Left ventricle myocardium superior (tissue), 1 donor: Measurements from ENCODE around the gene GEN1. TPM values are rescaled to one million over a fixed set of nuclear protein-coding genes. Genes with fewer than 3 reads are reported as not detected.

ENCODE experiments used
- ATAC-seq: fragments of 200-7000 bp; cut with Tn5 transposase; one replicate; pipeline ENCODE4 v1.9.1; 2020; ENCODE audit warnings: mild to moderate bottlenecking, moderate library complexity
- DNase-seq: peaks from one replicate; pipeline ENCODE4 v3.0.0-alpha.2; 2020
- intact Hi-C: fragments of 100-400 bp; cut with micrococcal nuclease; formaldehyde crosslinking; loops from one replicate; pipeline ENCODE4 v1.11.0; 2022
- total RNA-seq: library from RNA; stranded (reverse); fragmentation: NEBNext Ultra II Directional; extraction: Animal tissue kit (Norgen Biotek cat#: 25700); gene quantifications from one replicate; pipeline ENCODE4 v1.2.1, GENCODE V29; 2021
- donor health status: DM: no; HTN: yes; CAD: no; lungs with severe emphysema.

GEN1 gene
- total RNA-seq, 1 donor from 2014 or later, result 4.2 TPM

DNA sequence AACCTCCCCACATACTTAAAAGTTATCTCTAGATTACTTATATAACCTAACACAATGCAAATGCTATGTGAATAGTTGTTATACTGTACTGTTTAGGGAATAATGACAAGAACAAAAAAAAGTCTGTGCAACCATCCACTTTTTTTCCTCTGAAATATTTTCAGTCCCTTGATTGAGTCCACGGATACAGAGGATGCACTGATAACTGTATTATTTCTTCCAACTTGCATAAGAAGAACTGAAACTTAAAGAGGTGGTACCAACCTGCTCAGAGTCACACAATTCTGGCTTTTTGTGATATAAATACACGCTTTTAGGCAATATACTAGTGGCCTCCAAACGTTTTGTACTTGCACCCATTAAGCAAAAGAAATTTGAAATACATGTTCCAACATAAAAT, 1.7 kb upstream of the GEN1 start:
- intact Hi-C loops, result no loop called here
- no peak for DNase-seq
- ATAC-seq, result no peak

DNA sequence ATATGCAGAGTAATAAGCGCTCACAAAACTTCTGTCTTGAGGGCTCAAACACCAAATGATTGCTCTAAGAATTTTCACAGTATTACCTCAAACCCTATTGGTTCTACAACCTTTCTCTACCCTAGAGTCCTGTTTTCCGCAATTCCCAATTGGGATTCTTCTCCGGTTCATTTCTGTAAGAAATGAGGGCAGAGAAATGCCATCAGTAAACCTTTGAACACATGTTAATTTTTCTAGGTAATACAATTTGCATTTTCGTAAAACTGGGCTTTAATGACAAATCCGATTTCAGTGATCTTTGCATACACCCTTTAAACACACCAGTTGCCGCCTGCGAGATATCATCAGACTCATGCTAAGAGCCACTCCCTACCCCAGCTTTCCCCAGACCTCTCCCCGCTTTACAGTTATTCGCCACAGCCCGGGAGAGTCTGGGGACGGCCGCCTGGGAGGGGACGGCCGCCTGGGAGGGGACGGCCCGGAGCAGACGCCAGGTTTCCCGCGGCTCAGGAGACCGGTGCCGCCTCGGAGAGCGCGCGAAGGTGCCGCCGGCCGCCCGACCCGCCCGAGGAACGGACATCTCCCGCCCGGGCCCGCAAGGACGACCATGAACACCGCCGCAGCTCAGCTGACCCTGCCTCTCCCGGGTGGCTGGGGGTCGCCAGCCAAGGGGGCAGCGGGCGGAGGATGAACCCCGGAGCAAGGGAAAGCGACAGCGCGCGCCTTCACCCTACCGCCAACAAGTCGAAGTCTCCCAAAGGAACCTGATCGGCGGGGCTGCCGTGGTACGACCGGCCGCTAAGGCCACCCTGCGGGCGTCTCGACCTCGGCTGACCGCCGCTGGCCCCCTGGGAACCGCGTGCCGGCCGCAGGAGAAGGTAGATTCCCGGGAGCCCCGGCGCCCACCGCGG, 791 bp upstream of the GEN1 start:
- ATAC-seq (peak; percentile 85), DNase-seq (peak; percentile 66)
- intact Hi-C loops, result no loop called here

DNA sequence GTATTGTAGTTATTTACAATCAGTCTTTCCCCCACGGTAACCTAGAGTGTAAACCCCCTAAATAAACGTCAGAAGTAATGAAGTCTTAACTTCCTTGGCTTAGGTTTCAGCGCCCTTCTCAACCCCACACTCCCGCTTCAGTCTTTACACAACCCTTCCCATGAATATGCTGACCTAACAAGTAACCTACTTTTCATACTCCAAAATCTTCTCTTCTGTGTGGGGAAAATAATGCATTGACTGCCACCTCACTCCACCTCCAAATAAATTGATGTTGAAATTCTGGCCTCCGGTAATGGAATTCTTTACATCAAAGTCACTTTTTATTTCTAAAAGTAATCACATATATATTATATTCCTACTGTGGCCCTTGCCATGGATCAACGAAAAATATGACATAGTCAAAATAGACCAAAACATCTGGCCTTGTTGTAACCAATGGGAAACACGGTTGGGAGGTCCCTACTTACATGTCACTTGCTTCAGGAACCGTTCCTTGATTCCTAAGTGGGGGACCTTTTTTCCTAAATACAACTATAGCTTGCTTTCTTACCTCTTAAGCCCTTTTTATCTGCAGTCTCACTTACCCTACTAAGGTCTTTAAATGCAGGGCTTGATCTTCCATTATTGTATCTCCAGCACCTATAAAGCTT, 961 bp downstream of the GEN1 start:
- DNase-seq, result no peak
- intact Hi-C loops, result no loop called here
- no peak for ATAC-seq

DNA sequence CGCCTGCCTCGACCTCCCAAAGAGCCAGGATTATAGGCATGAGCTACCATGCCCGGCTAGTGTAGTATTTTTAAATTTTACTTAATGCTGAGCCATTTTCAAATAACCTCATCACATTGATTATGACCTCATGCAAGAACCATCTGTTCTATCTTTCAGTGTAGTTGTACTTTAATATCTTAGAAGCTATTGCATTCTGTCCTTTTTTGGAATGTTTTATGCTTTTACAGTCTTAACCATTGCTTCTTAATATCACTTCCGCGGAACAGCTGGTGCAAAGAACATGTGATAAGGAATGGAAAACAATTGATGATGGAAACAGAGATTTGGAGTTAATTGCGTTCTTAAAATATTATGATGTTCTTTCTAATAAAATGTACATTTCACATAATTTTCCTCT, 2.7 kb downstream of the GEN1 start:
- no peak for ATAC-seq
- intact Hi-C loops, result no loop called here
- no peak for DNase-seq

DNA sequence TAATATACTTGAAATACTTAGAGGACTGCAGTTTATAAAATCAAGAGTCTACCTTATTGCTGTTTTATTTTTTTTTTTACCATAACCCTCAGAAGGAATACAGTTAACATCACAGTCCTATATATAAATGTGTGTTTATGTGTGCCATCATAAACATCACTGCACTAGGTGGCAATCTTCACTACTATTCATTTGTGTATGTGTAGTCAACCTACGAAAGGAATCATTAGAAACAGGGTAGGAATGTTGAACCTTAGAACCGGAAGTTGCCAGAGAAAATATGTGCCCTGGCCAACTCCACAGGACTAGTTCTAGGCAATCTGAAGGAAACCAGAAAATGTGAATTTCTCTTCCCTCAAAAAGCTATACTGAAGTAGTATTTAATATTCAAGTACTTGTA, 3.4 kb downstream of the GEN1 start:
- ATAC-seq (no peak), DNase-seq (no peak)
- intact Hi-C loops, result no loop called here

DNA sequence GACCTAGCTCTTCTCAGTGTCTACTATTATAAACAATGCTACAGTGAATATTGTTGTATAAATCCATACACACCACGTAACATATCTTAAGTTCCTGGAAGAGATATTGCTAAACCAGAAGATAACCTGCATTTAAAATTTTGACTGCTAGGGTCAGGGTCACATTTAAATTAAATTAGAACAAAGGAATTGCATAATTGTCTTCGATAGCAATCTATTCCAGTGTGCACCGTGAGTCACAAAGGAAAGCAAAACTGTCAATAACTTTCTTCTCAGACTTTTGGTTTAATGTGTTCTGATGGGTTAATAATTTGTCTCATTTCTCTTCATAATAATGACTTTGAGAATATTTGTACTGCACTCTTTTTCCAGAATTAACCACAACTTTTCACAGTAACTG, 4.2 kb downstream of the GEN1 start:
- DNase-seq, result no peak
- intact Hi-C loops, result no loop called here
- no peak for ATAC-seq

DNA sequence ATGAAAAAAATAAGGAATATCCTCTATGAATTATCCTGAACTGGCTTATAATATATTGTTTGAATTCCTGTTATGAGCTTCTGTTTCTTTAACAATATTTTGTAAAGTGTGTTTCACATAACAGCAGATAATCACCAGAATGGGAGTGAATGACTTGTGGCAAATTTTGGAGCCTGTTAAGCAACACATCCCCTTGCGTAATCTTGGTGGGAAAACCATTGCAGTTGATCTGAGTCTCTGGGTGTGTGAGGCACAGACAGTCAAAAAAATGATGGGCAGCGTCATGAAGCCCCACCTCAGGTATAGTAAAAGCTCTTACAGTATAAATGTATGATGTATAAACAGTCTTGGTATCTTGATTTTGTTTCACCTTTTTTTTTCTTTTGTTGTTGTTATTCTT, 5.9 kb downstream of the GEN1 start:
- intact Hi-C loops, result loop anchor here (10.0 kb wide), 1 partner anchor 65 kb away; no protein-coding TSS in a partner anchor
- ATAC-seq (no peak), DNase-seq (no peak)

DNA sequence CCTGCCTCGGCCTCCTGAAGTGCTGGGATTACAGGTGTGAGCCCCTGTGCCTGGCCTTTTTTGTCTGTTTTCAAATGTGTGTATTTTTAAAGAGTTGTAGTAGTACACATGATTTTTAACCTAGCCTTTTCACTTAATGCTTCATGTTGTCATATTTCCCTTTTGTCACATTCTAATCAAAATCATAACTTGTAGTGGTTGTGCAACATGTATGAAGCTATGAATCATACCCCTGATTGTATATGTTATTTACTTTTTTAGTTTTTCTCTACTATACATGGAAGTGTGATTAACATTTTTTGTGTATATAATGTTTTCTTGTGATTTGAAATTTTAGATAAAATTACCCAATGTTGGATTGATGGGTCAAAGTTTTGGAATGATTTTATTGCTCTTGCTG, 8.5 kb downstream of the GEN1 start:
- intact Hi-C loops, result loop anchor here (10.0 kb wide), 1 partner anchor 62 kb away; no protein-coding TSS in a partner anchor
- DNase-seq (no peak), ATAC-seq (no peak)

DNA sequence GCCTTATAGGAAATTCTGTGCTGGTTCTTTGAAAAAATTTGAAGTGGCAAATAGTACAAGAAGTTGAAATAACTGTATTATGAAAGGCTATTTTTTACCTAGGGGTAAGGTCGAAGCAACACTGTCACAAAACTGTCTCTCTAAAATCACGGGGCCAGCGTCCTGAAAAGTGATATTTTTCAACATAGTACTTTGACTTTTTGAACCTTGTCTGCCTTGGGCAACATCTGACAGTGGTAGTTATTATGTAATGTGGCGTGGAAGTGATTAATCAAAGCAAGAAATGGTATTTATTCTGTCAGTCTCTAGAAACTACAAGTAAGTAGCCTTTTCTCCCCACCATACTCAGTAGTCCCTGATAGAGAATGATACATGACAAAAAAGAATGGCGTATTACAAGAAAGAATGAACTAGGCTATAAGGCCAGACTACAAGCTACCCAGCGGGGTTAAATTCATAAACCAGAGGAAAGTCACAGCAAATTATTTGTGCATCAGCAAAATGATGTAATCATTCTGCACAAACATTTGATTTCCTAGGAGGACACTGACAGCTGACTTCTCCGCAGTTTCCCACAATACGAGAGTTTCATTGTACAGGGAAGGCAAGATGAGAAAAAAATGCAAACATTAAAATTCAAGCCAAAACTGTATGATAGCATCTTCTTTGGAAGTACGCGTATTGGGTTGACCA, 9.8 kb downstream of the GEN1 start:
- no peak for ATAC-seq

DNA sequence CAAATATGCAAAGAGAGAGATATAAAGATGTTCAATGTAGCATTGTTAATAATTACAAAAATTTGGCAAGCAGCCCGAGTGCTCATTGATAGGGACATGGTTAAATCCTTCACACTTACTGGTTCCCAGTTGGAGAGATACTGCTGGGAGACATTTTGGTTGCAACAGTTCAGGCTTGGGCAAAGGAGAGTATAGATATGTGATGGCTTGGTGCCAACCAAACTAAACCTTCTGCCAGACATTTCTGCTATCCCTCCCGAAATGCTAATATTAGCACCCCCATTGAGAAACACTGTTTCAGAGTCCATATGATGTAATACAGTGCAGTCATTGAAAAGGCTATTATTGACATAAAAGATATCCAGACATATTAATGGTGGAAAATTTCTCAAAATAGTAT, 11.5 kb downstream of the GEN1 start:
- ATAC-seq, result peak; percentile 77
- intact Hi-C loops, result loop anchor here (10.0 kb wide), 1 partner anchor 59 kb away; no protein-coding TSS in a partner anchor
- DNase-seq, result no peak

More for the DNA sequence above, 9.8 kb downstream of the GEN1 start:
- no peak for DNase-seq
- intact Hi-C loops, result loop anchor here (10.0 kb wide), 1 partner anchor 61 kb away; no protein-coding TSS in a partner anchor

DNA sequence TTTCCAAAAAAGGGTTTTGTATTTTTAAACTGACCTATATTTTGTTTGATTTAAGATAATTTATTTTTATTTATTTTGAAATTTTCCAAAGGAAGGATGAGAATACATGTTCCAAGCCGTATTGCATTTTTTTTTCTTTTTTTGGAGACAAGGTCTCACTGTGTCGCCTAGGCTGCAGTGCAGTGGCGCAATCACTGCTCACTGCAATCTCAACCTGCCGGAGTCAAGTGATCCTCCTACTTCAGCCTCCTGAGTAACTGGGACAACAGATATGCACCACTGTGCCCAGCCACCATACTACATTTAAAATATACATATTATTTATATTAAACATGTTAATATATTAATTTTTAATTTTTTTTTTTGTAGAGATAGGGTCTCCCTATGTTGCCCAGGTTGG, 15.0 kb downstream of the GEN1 start:
- intact Hi-C loops, result loop anchor here (10.0 kb wide), 1 partner anchor 56 kb away; no protein-coding TSS in a partner anchor
- DNase-seq, result no peak
- ATAC-seq, result no peak

DNA sequence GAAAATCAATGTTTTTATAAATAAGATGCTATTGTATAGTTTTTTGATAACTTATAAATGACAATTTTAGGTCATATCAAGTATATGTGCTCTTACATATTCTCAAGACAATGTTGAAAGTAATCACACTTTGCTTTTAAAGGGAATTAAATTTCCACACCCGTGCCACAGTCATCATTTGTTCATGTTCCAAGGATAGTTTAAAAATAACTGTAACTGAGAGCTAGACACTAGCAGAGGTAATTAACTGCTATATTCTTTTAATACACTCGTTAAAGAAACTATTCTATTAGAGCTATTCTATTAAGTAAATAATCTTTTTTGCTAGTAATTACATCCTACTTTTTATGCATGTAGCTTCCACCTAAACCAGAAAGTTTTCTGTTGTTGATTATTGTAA, 18.0 kb downstream of the GEN1 start:
- ATAC-seq (peak; percentile 58), DNase-seq (no peak)
- intact Hi-C loops, result no loop called here

DNA sequence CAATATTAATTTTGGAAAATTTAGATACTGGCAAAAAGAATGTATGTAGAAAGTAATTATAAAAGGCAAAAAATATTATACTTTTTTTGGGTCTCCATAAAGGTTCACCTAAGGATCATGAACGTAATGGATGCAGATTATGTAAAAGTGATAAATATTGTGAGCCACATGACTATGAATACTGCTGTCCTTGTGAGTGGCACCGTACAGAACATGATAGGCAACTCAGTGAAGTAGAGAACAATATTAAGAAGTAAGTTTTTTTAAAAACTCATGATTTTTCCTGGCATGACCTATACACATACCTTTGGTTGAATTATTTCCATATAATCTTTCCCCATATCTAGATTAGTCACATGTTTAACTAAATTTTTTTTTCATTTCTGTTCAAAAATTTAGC, 18.6 kb downstream of the GEN1 start:
- intact Hi-C loops, result no loop called here
- DNase-seq, result no peak
- peak; percentile 50 for ATAC-seq

DNA sequence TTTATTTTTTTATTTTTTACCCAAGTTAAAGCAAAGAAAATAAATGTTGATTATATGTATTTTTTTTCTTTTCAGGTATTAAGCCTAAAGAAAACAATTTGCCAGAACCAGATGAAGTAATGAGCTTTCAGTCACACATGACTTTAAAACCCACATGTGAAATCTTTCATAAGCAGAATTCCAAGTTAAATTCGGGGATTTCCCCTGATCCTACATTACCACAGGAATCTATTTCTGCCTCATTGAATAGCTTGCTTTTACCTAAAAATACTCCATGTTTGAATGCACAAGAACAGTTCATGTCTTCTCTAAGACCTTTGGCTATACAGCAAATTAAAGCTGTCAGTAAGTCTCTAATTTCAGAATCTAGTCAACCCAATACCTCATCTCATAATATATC, 26.6 kb downstream of the GEN1 start:
- intact Hi-C loops, result no loop called here
- DNase-seq, result no peak
- ATAC-seq, result no peak

DNA sequence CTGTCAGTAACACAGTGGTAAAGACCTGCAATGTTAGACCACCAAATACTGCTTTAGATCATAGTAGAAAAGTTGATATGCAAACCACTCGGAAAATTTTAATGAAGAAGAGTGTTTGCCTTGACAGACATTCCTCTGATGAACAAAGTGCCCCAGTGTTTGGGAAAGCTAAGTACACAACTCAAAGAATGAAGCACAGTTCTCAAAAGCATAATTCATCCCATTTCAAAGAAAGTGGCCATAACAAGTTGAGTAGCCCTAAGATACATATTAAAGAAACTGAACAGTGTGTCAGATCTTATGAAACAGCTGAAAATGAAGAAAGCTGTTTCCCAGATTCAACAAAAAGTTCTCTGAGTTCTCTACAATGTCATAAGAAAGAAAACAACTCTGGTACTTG, 27.5 kb downstream of the GEN1 start:
- DNase-seq (no peak), ATAC-seq (no peak)
- intact Hi-C loops, result no loop called here

DNA sequence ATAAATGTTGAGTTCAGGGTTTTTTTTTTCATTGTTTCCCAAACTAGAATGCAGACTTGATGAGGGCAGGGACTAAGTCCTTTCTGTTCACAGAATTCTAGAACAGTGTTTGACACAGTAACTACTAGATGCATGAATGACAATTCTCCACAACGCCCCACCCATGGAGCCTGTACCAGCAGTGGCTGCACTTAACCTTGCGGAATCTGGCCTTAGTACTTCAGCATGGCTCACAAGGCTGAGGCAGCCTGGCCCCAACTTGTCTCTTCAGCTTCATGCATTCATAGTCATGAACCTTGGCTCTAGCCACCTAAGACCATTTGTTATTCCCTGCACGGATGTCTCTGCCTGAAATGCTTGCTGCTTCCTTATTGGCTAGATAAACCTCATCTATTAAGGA, 32.8 kb downstream of the GEN1 start:
- DNase-seq (no peak), ATAC-seq (no peak)
- intact Hi-C loops, result no loop called here

DNA sequence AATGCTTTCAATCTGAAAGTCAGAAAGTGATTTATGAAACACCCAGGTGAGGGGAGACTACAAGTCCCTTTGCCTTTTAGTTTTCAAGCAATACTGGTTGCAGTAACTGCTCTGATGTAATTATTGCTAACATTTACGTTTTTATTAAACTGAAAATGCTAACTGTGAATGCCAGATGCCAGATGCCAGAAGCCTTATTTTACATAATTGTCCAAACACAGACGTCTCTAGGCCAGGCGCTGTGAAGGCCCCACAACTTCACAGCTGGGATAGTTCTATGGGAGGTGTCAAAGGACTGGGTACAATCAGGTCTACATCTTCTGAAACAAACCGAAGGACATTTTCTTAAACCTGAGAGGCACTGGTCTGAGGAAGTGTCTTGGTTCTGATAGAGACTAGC, 34.8 kb downstream of the GEN1 start:
- intact Hi-C loops, result no loop called here
- DNase-seq, result no peak
- ATAC-seq, result no peak

DNA sequence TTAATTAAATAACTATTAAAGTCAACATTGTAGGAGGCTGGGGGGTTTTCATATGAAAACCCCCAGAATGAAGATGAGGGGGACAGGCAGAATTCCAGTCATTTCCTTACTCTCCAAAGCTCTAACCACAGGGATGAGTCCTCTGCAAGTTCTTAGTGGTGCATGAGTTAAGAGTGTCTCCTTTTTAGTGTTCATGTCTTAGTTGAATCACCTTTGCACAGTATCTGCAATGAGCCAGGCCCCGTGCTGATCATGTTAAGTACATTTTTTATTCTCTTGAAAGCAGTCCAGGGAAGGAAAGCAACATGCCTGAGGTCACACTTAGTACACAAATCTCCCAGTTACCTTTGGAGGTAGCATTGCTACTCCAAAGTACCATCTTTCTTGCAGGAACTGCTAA, 36.6 kb downstream of the GEN1 start:
- intact Hi-C loops, result no loop called here
- ATAC-seq, result no peak

DNA sequence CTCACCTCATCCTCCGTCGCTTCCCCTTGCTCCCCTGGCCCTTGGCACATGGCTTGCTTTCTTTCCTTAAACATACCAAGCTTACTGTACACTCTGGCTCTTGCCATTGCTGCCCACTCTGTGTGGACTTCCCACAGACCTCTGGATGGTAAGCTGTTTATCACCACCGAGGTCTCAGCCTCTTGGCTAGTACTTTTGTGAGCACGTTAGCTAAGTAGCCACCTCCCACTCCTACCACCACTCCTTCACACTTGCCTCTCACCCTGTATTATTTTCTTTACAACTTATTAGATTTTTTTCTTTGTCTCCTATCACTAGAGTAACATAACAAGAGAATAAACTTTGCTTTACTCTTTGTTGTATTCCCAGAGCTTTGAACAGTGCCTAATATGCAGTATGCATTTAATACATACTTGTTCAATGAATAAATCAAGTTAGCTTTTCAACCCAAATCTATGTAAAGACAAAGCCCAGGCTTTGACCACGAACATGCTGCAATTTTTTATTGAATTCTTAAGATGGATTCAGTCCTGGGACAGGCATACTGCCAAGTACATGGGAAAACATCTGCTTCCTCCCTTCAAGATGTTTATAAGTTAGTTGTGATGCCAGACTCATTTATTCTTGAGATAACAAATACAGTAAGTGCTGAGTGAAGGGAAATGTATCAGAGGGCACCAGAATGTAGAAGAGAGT, 37.3 kb downstream of the GEN1 start:
- ATAC-seq (no peak), DNase-seq (no peak)
- intact Hi-C loops, result no loop called here

More for the DNA sequence above, 36.6 kb downstream of the GEN1 start:
- DNase-seq, result no peak

DNA sequence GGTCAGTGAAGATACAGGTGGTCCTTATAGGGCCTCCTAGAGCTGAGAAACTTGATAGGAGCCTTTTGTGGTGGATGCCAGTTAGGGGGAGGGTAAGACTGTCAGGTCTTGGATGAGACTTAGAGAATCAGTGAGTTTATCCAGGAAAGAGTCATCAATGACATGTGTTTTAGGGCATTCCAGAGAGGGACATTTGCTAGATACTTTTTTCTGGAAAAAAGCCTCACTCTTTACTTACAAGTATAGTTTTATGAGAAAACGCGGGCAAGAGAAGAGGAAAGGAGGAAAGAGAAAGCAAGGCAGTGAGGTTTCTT, 37.8 kb downstream of the GEN1 start:
- no peak for ATAC-seq
- intact Hi-C loops, result no loop called here
- DNase-seq, result no peak
